HG03060 (cell line): ENCODE results near the gene INAFM2.

Source experiments
- ATAC-seq: cut with Tn5 transposase; IDR thresholded peaks from one replicate; pipeline ENCODE4 v1.9.1; 2021; ENCODE audit warnings: low read depth, moderate number of reproducible peaks; ENCODE audit not compliant: unreplicated experiment

INAFM2 gene

DNA sequence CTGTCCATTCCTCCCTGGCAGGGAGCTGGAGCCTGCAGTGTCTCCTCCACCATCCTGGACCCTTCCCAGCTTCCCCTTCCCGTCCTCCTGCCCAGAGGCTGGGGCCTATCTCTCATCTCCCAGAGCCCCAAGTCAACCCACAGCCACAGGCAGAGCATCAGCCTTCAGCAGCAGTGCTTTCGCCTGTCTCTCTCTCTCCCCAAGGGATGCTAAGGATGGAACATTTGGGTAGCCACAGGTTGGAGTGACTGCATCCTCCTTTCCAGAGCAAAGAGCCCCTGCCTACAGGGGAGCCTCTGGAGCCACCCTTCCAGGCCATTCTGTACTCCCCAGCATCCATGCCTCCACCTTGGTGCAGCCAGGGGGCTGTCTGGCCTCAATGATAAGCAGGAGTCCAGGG lies 19.9 kb upstream of the INAFM2 start:
- no peak for ATAC-seq

GRCh38 chr15:40305281-40305680 lies 18.2 kb upstream of the INAFM2 start:
- ATAC-seq, result no peak

DNA sequence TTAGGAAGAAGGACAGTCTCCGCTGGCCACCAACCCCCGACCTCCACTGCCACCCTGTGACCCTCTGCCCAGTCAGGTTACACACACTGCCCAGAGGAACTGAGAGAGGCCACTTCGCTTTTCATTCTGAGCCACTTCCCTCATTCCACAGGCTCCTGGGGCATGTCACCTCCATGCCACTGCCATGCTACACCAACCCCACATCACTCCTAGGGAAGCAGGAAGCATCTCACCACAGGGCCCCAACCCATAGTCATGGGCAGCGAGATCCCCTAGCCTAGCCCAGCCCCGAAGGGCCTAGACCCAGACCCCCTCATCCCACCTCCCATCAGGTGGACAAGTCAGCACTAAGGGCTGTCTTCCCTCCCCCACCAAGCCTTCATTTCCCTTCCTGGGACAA lies 17.1 kb upstream of the INAFM2 start:
- no peak for ATAC-seq

DNA sequence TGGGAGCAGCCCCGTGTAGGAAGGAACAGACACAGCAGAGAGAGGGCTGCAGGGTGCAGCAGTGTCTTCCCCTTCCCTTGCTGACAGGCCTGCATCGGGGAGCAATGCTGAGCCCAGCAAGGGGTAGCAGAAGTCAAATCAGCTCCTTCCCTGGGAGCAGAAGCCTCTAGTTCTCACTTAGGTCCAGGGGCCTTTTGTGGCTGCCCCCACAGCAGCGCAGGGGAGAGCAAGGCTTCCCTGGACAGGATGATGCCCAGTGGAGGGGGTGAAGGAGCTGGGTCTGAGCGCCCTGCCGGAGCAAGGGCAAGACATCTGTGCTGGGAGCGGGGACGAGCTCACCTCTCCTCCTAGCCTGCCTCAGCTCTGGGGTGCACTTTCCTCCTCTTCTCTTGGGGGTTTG lies 16.6 kb upstream of the INAFM2 start:
- ATAC-seq, result no peak

- no peak for ATAC-seq
Observed at GRCh38 chr15:40307421-40308211, 15.9 kb upstream of the INAFM2 start, which contains the start of gene PLCB2. TSS of gene PLCB2 (minus strand) at chr15:40307935. CDS start at chr15:40307672, 263 bp downstream.

DNA sequence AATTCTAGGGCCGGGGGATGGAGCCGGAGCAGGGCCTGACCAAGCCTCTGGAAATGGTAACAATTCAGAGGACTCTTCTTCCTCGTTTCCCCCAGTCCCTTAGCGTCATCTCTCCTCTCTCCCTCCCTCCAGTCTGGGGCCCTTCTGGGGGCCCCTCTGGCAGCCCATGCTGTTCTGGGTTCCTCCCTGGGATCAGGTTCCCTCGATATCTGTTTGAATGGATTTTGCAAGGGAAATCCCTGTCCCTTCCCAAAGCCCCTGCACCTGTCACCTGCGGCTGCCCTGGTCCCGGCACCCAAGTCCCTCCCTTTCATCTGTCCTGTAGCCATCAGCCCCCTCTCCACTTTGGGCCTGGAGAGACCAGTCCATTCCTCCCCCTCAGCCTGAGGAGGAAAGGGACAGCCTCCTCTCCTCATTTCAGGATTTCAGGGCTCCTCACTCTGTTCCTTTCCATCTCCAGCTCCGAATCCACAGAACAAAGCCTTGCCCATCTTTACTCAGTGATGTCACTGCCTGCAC lies 14.1 kb upstream of the INAFM2 start:
- ATAC-seq, result no peak

- no peak for ATAC-seq
Observed at GRCh38 chr15:40310001-40310959, 13.2 kb upstream of the INAFM2 start.

- ATAC-seq, result no peak
Observed at GRCh38 chr15:40310993-40311392, 12.5 kb upstream of the INAFM2 start.

DNA sequence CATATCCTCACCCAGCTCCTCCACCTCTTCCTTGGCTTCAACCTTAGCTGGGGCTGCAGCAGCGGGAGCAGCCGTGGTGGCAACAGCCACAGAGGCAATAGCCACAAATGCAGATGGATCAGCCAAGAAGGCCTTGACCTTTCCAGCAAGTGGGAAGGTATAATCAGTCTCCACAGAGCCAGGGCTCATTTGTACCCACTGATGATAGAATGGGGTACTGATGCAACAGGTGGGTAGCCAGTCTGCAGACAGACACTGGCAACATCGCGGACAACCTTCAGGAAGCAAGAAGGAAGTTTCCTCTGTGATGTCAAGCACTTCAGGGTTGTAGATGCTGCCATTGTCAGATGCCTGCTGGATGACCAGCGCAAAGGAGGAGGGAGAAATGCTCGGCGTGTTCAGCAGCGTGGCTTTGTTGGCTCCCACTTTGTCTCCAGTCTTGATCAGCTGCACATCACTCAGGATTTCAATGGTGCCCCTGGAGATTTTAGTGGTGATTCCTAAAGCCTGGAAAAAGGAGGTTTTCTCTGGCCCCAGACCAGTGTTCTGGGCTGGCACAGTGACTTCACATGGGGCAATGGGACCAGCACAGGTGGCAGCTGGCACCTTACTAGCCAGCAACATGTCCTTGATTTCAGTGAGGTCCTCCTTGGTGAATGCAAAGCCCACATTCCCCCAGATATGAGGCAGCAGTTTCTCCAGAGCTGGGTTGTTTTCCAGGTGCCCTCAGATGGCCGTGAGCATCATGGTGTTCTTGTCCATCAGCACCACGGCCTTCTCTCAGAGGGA lies 10.9 kb upstream of the INAFM2 start:
- ATAC-seq, result no peak

GRCh38 chr15:40313531-40314398 lies 9.7 kb upstream of the INAFM2 start:
- ATAC-seq, result no peak

- ATAC-seq, result no peak
Observed at GRCh38 chr15:40314723-40315276, 8.7 kb upstream of the INAFM2 start.

DNA sequence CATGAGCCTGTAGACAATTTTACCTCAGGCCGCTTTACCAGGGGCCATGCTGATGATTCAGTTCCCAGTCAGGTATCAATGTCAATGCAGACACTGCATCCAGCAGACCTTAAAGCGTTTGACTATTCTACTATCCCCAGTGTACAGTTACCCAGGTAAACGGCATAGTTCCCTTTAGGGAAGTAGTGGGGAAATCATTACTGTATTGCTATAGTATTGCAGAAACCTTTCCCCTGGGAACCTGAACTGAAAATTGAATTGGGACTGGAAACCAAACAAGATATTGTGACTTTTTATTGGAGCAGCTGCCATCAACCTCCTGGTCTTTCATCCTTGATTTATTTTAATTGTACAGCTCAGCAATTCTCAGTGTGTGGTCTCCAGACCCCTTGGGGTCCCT lies 6.6 kb upstream of the INAFM2 start:
- ATAC-seq, result no peak

GRCh38 chr15:40317580-40317979 lies 5.9 kb upstream of the INAFM2 start:
- ATAC-seq, result no peak

DNA sequence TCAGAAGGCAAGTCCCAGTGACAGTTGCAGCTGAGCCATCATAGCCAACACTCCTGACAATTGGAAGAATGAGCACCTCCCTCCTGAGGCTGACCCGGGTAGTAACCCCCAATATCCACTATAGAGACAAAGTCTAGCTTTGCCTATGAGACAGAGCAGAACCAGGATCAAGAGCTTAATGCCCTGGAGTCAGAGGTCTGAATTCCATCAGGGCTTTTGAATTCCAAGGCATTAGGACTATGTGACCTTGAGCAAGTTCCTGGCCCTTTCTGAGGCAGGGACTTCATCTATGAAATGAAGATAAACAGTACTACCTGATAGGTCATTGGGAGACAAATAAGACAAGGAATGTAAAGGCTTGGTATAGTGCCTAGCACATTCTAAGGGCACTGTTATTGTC lies 3.1 kb upstream of the INAFM2 start:
- ATAC-seq, result no peak

GRCh38 chr15:40320931-40321371 lies 2.5 kb upstream of the INAFM2 start:
- no peak for ATAC-seq

GRCh38 chr15:40322531-40323238 lies 807 bp upstream of the INAFM2 start:
- no peak for ATAC-seq

DNA sequence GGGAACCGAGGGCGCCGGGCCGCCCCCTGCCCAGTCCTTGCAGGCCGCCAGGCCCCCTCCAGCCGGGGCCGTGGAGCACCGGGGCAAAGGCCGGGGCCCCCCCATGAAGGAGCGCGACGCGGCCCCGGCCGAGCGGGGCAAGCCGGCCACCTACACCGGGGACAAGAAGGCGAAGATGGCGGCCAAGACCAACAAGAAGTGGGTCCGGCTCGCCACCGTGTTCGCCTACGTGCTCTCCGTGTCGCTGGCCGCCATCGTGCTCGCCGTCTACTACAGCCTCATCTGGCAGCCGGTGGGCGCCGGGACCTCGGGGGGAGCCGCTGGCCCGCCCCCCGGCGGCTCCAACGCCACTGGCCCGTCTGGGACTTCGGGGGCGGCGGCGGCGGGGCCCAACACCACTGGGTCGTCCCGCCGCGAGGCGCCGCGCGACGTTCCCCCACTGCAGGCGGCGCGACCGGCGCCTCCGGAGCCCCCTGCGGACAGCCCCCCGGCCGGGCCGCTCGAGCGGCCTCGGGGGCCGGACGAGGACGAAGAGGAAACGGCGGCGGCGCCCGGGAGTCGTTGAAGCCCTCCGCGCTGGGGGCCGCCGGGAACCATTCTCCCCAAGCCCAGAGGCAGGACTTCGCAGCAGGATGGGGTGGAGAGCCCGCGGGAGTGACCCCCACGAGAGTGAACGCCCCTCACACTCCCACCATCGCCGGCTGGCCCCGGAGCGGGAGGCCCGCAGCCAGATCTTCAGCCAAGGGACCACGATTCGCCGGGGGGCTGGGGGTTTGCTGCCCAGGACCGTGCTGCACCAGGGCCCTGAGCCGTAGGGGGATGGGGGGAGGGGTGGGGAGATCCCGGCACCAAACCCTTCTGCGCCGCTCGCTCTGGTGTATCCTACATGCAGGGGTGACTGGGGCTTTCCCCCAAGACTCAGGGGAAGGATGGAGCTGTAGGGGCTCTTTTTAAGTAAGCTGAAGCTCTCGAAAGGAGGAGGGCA lies 753 bp downstream of the INAFM2 start:
- no peak for ATAC-seq
